Kidney epithelial cell (primary cell): ENCODE data around the gene GPR150. TPM values are rescaled to one million over a fixed set of nuclear protein-coding genes. Genes with fewer than 3 reads are reported as not detected.
A peak's percentile ranks its signal among the peaks of the same experiment; 100 is the strongest.
"Not testable (repeated sequence)": the region's sequence is repeated elsewhere in the genome, so short reads cannot be mapped to it uniquely, and the experiment has no call there.

ENCODE experiments used
- DNase-seq: peaks from one replicate; pipeline ENCODE4 v3.0.0-alpha.2; 2010; ENCODE audit warnings: low read depth
- H3K27me3 ChIP-seq: 2 replicates; pipeline ENCODE4 v1.6.0; 2011; ENCODE audit warnings: low read length; ENCODE audit not compliant: control insufficient read depth, insufficient read depth
- H3K36me3 ChIP-seq: 2 replicates; pipeline ENCODE4 v1.5.1; 2011; ENCODE audit warnings: low read length; ENCODE audit not compliant: control insufficient read depth, insufficient read depth
- H3K4me3 ChIP-seq: 2 replicates; pipeline ENCODE4 v1.5.1; 2011; ENCODE audit warnings: low read depth, mild to moderate bottlenecking, control low read depth, low read length
- total RNA-seq: library from RNA; depleted of rRNA; stranded (reverse); fragments of >200 nt; gene quantifications from 2 replicates; pipeline ENCODE4 v1.2.3, GENCODE V29; 2015
- TF ChIP-seq, protein P1 (sequence below): IDR thresholded peaks from 2 replicates; pipeline ENCODE4 v1.5.1; 2011; ENCODE audit warnings: mild to moderate bottlenecking, moderate library complexity, low read length, control low read depth, inconsistent platforms; ENCODE audit not compliant: insufficient read depth, poor library complexity, severe bottlenecking

Gene GPR150
- total RNA-seq, 1 donor from 2014 or later = 0.25 TPM

- TF ChIP-seq, protein P1, sequence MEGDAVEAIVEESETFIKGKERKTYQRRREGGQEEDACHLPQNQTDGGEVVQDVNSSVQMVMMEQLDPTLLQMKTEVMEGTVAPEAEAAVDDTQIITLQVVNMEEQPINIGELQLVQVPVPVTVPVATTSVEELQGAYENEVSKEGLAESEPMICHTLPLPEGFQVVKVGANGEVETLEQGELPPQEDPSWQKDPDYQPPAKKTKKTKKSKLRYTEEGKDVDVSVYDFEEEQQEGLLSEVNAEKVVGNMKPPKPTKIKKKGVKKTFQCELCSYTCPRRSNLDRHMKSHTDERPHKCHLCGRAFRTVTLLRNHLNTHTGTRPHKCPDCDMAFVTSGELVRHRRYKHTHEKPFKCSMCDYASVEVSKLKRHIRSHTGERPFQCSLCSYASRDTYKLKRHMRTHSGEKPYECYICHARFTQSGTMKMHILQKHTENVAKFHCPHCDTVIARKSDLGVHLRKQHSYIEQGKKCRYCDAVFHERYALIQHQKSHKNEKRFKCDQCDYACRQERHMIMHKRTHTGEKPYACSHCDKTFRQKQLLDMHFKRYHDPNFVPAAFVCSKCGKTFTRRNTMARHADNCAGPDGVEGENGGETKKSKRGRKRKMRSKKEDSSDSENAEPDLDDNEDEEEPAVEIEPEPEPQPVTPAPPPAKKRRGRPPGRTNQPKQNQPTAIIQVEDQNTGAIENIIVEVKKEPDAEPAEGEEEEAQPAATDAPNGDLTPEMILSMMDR = no peak
- Histone ChIP-seq H3K36me3 (no peaks in the 10 kb centered on the region), H3K27me3 (no peaks in the 10 kb centered on the region), H3K4me3 (no peak overlapping the region)
- peak; percentile 48 for DNase-seq
These were observed 12.2 kb downstream of the GPR150 start for GRCh38 chr5:95631991-95632675.

- H3K36me3 ChIP-seq, H3K27me3 ChIP-seq, H3K4me3 ChIP-seq, DNase-seq: not testable (repeated sequence)
These were observed 13.1 kb downstream of the GPR150 start for GRCh38 chr5:95632942-95633341.

GRCh38 chr5:95633671-95634070, 13.8 kb downstream of the GPR150 start:
- no peak for DNase-seq
- Histone ChIP-seq H3K4me3 (no peak overlapping the region), H3K27me3 (no peaks in the 10 kb centered on the region), H3K36me3 (no peaks in the 10 kb centered on the region)
- TF ChIP-seq, protein P1 = no peak

- DNase-seq = no peak
- H3K27me3 ChIP-seq = no peaks in the 10 kb centered on the region
- H3K36me3 ChIP-seq = no peaks in the 10 kb centered on the region
- TF ChIP-seq, protein P1 = no peak
- H3K4me3 ChIP-seq = no peak overlapping the region
These were observed 14.2 kb downstream of the GPR150 start for GRCh38 chr5:95634081-95634480.

- TF ChIP-seq, protein P1 = no peak
- Histone ChIP-seq H3K27me3 (no peaks in the 10 kb centered on the region), H3K36me3 (no peaks in the 10 kb centered on the region), H3K4me3 (no peak overlapping the region)
- DNase-seq = no peak
These were observed 18.7 kb downstream of the GPR150 start for GRCh38 chr5:95638632-95639031.

DNA sequence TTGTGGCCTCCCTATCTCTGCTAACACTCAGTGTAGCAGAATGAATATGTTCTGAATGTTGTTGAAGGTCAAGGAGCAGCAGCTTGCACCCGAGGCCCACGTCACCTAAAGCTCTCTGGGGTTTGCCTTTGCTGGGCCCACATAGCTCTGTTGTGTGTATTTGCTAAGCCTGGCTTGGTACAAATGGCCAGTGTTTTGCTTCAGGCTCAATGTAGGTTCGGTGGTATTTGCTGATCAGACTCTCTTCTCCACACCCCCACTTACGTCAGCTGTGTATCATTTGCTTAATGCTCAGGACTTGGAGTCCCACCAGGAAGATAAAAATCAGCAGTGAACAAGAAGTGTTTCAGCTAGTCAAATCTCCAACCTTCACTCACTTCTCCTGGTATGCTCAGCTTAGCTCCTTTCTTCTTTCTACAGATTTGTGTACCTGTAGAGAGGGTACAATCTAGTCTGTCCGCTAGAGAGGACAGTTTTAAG, 21.9 kb downstream of the GPR150 start:
- TF ChIP-seq, protein P1 = no peak
- DNase-seq = no peak
- H3K36me3 ChIP-seq = no peaks in the 10 kb centered on the region
- no peaks in the 10 kb centered on the region for H3K27me3 ChIP-seq
- no peak overlapping the region for H3K4me3 ChIP-seq
